Mucosa of stomach (tissue), 1 donor: ENCODE measurements around the gene HAGH.

ENCODE experiments used
- H3K27me3 ChIP-seq: one replicate; pipeline ENCODE4 v1.7.0; 2013; ENCODE audit warnings: mild to moderate bottlenecking, low read length; ENCODE audit not compliant: control insufficient read depth, insufficient read depth
- H3K36me3 ChIP-seq: one replicate; pipeline ENCODE4 v1.7.0; 2013; ENCODE audit warnings: low read length; ENCODE audit not compliant: control insufficient read depth, insufficient read depth
- H3K4me1 ChIP-seq: one replicate; pipeline ENCODE4 v1.7.0; 2013; ENCODE audit warnings: mild to moderate bottlenecking, low read length; ENCODE audit not compliant: control insufficient read depth, insufficient read depth
- H3K4me3 ChIP-seq: one replicate; pipeline ENCODE4 v1.7.0; 2013; ENCODE audit warnings: low read length
- H3K9ac ChIP-seq: one replicate; pipeline ENCODE4 v1.7.0; 2013; ENCODE audit warnings: mild to moderate bottlenecking, low read length, moderate library complexity
- H3K9me3 ChIP-seq: one replicate; pipeline ENCODE4 v1.7.0; 2013; ENCODE audit warnings: mild to moderate bottlenecking, low read length, moderate library complexity; ENCODE audit not compliant: control insufficient read depth
- donor health status: Pancreatic carcinoma.

Gene HAGH

DNA sequence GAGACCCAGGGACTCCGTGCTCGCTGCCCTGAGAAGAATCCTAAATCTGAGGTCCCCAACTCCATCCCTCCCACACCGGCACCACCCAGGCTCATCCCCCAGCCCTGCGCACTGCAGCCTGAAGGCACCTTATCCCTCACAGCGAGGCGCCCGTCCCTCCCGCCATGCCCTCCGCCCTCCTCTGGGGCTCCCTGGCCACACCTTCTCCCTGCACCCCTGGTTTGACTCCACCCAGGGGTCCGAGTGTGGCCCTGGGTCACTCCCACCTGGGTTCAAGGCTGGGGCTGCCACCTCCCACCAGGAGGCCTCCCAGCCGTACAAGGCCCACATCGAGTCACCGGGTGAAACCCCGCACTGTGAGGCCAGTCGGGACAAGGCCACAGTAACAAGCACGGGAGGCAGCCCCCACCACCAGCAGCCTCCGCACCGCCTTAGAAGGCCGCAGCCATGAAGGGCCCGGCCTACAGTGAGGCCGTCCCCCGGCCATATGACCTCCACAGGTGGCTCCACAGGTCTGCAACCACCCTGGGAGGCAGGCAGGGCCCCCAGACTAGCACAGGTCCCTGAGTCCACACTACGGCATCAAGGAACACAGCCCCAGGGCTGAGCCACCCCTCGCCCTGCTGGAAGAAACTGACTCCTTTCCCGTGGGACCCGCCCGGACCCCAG is 8.3 kb downstream of the HAGH start:
- Histone ChIP-seq H3K4me1 (no peaks in the 10 kb centered on the region), H3K4me3 (no peak overlapping the region), H3K9ac (no peak overlapping the region), H3K9me3 (no peaks in the 10 kb centered on the region), H3K36me3 (no peaks in the 10 kb centered on the region), H3K27me3 (no peaks in the 10 kb centered on the region)

DNA sequence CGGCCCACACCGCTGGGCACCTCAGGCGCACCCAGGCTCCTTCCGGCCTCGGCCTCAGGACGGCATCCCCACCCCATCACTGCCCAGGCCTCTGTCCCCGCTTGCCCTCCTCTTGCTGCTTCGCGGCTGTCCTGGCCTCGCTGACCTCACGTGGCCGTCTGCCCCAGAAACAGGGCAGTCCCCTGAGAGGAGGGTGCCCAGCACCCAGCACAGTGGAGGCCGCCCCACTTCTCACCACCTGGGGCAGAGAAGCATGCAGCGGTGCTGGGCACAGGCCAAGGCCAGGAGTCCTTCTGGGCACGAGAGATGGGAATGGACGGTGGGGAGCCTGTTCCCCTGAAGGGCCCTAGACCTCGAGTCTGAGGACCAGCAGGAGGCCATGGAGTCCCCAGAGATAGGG is 8.9 kb downstream of the HAGH start:
- Histone ChIP-seq H3K27me3 (no peaks in the 10 kb centered on the region), H3K9me3 (no peaks in the 10 kb centered on the region), H3K4me3 (no peak overlapping the region), H3K36me3 (no peaks in the 10 kb centered on the region), H3K9ac (no peak overlapping the region), H3K4me1 (peaks cover 4% of the 10 kb centered on the region)

DNA sequence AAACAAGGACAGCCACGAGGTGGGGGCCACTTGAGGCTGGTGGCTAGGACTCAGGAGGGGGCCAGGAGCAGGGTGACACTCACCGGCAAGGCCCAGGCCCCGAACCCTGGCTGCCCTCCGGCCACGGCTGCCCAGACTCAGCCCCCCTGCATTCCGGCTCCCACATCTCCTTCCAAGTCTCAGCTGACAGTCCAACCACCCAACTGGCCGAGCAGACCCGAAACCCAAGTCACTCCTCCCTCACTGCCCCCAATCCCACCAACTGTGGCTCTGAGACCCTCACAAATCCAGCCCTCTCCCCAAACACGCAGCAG is 9.4 kb downstream of the HAGH start:
- H3K4me3 ChIP-seq = no peak overlapping the region
- H3K4me1 ChIP-seq = peaks cover 6% of the 10 kb centered on the region
- no peaks in the 10 kb centered on the region for H3K9me3 ChIP-seq
- no peaks in the 10 kb centered on the region for H3K36me3 ChIP-seq
- H3K9ac ChIP-seq = no peak overlapping the region
- H3K27me3 ChIP-seq = no peaks in the 10 kb centered on the region

DNA sequence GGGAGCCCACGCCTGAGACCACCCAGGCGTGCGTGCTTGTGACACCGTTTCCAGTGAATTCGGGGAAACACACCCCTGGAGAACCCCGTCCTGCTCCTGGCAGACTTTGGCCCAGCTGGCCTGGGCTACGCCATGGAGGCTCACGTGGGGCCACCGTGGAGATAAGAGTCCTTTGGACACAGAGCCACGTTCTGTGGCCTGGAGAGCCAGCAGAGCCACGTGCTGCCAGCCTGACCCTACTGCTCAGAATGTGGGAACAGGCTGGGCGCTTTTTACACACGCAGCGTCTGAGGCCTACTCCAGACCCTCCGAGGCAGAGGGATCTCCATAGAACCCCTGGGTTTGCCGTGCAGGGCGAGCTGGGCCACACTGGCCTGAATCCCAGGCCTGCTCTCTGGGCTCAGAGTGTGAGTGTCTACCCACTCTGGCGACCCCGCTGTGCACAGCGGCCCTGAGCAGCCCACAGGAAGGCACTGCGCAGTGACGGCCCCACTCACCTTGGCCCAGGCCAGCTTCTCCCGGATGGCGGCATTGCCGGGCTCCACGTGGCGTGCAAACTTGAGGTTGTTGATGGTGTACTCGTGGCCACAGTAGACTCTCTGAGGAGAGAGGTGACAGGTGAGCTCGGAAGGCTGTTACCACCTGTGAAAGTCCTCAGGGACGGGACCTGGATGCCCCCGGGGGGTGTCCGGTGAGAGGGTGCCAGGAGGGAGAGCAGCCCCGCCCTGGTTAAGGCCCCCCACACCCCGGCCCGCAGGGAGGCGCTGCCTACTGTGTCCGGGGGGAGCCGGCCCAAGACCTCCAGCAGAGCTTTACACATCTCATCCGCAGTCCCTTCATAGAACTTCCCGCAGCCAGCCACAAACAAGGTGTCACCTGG is 10.0 kb downstream of the HAGH start:
- Histone ChIP-seq H3K4me1 (peaks cover 6% of the 10 kb centered on the region), H3K9me3 (no peaks in the 10 kb centered on the region), H3K36me3 (no peaks in the 10 kb centered on the region), H3K27me3 (no peaks in the 10 kb centered on the region), H3K4me3 (no peak overlapping the region), H3K9ac (no peak overlapping the region)

DNA sequence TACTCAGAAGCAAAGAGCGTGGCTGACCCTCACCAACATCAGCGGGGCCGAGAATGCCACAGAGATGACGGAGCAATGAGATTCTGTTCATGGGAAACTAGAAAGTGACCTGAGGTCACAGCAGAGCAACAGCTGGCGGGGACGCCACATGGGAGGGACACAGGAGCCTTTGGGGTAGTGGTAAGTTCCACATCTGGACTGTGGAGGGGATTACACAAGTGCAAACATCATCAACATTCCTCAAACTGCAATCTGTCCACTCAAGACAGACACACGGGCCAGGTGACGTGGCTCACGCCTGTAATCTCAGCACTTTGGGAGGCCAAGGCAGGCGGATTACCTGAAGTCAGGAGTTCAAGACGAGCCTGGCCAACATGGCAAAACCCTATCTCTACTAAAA is 11.2 kb downstream of the HAGH start:
- H3K4me3 ChIP-seq = no peak overlapping the region
- no peaks in the 10 kb centered on the region for H3K36me3 ChIP-seq
- no peak overlapping the region for H3K9ac ChIP-seq
- peaks cover 6% of the 10 kb centered on the region for H3K4me1 ChIP-seq
- H3K27me3 ChIP-seq = no peaks in the 10 kb centered on the region
- no peaks in the 10 kb centered on the region for H3K9me3 ChIP-seq

DNA sequence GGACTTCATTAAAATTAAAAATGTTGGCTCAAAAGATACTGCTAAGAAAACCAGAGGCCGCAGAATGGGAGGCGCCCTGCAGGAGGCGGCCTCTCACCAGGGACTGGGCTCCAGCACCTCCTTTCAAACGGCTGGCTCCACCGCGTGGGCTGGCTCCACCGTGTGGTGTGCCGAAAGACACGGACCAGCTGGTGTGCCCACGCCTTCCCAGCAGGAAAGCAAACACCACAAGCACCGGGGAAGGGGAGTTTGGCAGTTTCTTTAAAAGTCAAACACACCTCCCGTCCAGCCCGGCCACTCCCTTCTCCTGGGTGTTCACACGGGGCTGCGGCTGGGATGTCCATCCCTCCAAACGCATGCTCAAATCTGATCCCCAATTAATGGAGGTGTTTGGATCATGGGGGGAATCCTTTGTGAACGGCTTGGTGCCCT is 13.9 kb downstream of the HAGH start:
- no peaks in the 10 kb centered on the region for H3K36me3 ChIP-seq

DNA sequence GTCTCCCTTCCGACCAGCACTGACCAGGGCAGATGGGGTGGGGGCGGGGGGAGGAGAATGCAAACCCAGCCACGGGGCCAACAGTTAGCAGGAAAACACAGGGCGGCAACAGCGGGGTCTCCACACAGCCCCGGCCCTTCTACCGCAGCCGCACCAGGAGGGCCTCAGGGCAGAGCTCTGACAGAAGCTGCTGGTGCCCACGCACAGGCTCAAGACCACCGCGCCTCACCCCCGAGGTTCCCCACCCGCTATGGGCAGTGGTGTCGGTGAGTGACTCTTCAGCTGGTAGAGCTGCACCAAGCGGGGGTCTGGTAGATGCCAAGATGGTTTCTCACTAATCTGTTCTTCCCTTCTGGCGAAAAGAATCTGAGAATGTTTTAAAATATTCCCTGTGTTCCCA is 16.1 kb downstream of the HAGH start:
- Histone ChIP-seq H3K9ac (no peak overlapping the region), H3K36me3 (peaks cover 5% of the 10 kb centered on the region), H3K9me3 (no peaks in the 10 kb centered on the region), H3K27me3 (no peaks in the 10 kb centered on the region), H3K4me3 (no peak overlapping the region), H3K4me1 (peaks cover 6% of the 10 kb centered on the region)

More for the DNA sequence above, 13.9 kb downstream of the HAGH start:
- Histone ChIP-seq H3K4me1 (peaks cover 6% of the 10 kb centered on the region), H3K4me3 (no peak overlapping the region), H3K9ac (no peak overlapping the region), H3K27me3 (no peaks in the 10 kb centered on the region), H3K9me3 (no peaks in the 10 kb centered on the region)

DNA sequence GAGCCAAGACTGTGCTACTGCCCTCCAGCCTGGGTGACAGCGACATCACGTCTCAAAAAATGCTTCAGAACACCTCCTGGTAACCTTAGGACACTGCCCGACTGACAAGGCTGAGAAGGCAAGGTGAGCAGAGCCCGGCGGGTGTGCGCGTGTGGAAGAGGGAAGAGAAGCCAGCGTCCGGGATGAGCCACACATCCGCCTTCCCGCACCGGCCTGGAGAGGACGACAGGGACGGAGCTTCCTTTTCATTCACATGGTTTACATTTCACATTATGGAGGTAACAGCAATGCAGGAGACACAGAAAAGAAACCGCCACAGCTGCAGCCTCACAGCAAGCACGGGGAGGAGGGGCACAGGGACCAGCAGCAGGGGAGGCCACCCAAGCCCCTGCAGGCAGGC is 16.5 kb downstream of the HAGH start:
- H3K9ac ChIP-seq = no peak overlapping the region
- no peak overlapping the region for H3K4me3 ChIP-seq
- H3K9me3 ChIP-seq = no peaks in the 10 kb centered on the region
- peaks cover 5% of the 10 kb centered on the region for H3K36me3 ChIP-seq
- peaks cover 6% of the 10 kb centered on the region for H3K4me1 ChIP-seq
- no peaks in the 10 kb centered on the region for H3K27me3 ChIP-seq

DNA sequence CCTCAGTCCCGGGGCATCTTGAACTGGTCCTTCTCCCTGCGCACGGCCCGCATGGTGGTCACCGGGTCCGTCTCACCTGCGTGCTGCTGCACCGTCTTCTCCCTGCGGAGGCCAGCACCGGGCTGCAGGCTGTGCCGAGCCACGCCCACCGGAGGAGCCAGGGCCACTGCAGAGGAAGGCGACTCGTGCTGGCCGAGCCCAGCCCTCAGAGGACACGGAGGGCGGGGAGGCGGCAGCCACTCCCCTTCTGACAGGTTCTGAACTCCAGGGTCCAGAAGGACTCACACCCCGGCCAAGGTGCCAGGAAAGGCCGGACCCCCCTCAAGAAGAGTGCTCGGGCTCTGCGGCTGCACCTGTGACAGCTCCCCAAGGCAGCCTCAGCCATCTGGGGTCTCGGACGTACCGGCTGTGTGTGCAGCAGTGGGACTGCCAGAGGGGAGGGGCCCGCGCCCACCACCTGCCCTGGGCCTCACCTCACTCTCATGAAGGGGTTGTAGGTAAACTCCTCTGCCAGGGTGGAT is 17.3 kb downstream of the HAGH start:
- Histone ChIP-seq H3K36me3 (peaks cover 5% of the 10 kb centered on the region), H3K27me3 (no peaks in the 10 kb centered on the region), H3K4me1 (peaks cover 6% of the 10 kb centered on the region), H3K9ac (no peak overlapping the region), H3K9me3 (no peaks in the 10 kb centered on the region), H3K4me3 (no peak overlapping the region)

DNA sequence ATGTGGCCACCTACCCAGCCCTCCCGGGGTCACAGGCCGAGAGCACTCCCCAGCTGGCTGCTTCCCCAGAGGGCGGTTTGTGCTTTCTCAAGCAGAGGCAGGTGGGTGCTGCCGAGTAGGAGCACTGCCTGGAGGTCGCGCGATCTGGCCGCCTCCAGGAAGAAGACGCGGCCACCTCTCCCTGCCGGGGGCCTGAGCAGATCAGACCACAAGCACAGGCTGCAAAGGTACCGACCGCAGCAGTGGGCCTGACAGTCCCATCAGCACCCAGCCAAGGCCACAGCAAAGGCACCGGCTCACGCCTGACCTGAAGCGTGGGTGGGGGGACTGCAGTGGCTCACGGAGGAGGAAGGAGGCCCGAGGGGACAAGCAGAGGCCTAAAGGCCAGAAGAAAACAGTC is 17.9 kb downstream of the HAGH start:
- H3K9ac ChIP-seq = no peak overlapping the region
- H3K4me1 ChIP-seq = peaks cover 6% of the 10 kb centered on the region
- peaks cover 5% of the 10 kb centered on the region for H3K36me3 ChIP-seq
- H3K9me3 ChIP-seq = no peaks in the 10 kb centered on the region
- H3K4me3 ChIP-seq = no peak overlapping the region
- H3K27me3 ChIP-seq = no peaks in the 10 kb centered on the region

DNA sequence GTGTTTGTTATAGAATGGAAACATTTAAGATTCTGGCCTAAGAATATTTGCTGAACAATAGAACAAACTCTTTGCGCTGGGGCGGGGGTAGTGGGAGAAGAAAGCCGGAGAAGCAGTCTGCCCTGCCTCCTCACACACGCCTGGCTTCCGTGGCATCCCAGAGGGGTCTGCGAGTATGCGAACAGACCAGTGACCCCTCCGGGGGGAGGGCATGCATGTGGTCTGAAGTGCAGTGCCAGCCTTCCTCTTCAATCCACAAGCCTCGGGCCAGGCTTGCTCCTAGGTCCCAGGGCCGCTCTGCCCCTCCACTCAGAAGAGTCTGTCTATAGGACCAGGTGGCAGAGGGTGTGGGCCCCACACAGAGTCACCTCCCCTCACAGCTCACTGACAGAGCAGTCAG is 19.0 kb downstream of the HAGH start:
- H3K27me3 ChIP-seq = no peaks in the 10 kb centered on the region
- no peak overlapping the region for H3K9ac ChIP-seq
- no peak overlapping the region for H3K4me3 ChIP-seq
- no peaks in the 10 kb centered on the region for H3K9me3 ChIP-seq
- peaks cover under 1% of the 10 kb centered on the region for H3K4me1 ChIP-seq
- H3K36me3 ChIP-seq = peaks cover 5% of the 10 kb centered on the region

DNA sequence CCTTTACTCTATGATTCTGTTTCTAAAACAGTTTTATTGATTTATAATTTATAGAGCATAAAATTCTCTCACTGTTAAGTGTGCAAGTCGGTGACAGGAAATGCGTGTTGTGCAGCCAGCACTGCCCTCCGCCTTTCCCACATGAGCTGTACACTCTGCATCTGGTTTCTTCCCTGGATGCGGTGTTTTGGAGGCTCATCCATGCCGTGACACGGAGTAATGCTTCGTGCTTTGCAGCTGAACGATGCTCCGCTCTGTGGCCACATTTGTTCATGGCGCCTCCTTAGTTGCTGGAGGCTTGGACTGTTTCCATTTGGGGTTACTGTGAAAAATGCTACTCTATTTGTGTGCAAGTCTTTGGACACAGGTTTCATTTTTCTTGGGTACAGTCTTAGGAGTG is 25.9 kb downstream of the HAGH start:
- no peaks in the 10 kb centered on the region for H3K9me3 ChIP-seq
- no peaks in the 10 kb centered on the region for H3K36me3 ChIP-seq
- H3K27me3 ChIP-seq = no peaks in the 10 kb centered on the region
- no peaks in the 10 kb centered on the region for H3K4me1 ChIP-seq
- H3K9ac ChIP-seq = no peak overlapping the region
- no peak overlapping the region for H3K4me3 ChIP-seq
